ENCODE measurements around the gene CAMK2G.

The CAMK2G gene

GRCh38 chr10:73867871-73868631 lies 6.3 kb downstream of the CAMK2G start:
- H3K4me3 ChIP-seq (ENCODE audit: low read length) = no peak overlapping the region
- DNase-seq (ENCODE audit: low read depth, low spot score) = no peak

- no peak overlapping the region for H3K4me3 ChIP-seq (ENCODE audit: low read length)
- DNase-seq (ENCODE audit: low read depth, low spot score) = no peak
Observed at GRCh38 chr10:73867126-73867807, 7.1 kb downstream of the CAMK2G start.

GRCh38 chr10:73866621-73867020 lies 7.7 kb downstream of the CAMK2G start:
- no peak overlapping the region for H3K4me3 ChIP-seq (ENCODE audit: low read length)
- DNase-seq (ENCODE audit: low read depth, low spot score) = no peak

GRCh38 chr10:73865459-73866442 lies 8.6 kb downstream of the CAMK2G start:
- peak; percentile 76 for DNase-seq (ENCODE audit: low read depth, low spot score)
- peak overlapping the region; percentile 47 for H3K4me3 ChIP-seq (ENCODE audit: low read length)

- no peak for DNase-seq (ENCODE audit: low read depth, low spot score)
- H3K4me3 ChIP-seq (ENCODE audit: low read length) = peak overlapping the region; percentile 47; the same call in 1 of the 2 replicates
Observed at GRCh38 chr10:73865107-73865458, 9.3 kb downstream of the CAMK2G start.

- no peak for DNase-seq (ENCODE audit: low read depth, low spot score)
- H3K4me3 ChIP-seq (ENCODE audit: low read length) = no peak overlapping the region
Observed at GRCh38 chr10:73864229-73864628, 10.1 kb downstream of the CAMK2G start.

- H3K4me3 ChIP-seq (ENCODE audit: low read length) = no peak overlapping the region
- DNase-seq (ENCODE audit: low read depth, low spot score) = no peak
Observed at GRCh38 chr10:73863039-73863817, 11.1 kb downstream of the CAMK2G start.

GRCh38 chr10:73862011-73862410 lies 12.3 kb downstream of the CAMK2G start:
- no peak for DNase-seq (ENCODE audit: low read depth, low spot score)
- no peak overlapping the region for H3K4me3 ChIP-seq (ENCODE audit: low read length)

- no peak for DNase-seq (ENCODE audit: low read depth, low spot score)
- no peak overlapping the region for H3K4me3 ChIP-seq (ENCODE audit: low read length)
Observed at GRCh38 chr10:73859784-73860491, 14.4 kb downstream of the CAMK2G start.

- DNase-seq (ENCODE audit: low read depth, low spot score) = peak; percentile 39
- no peak overlapping the region for H3K4me3 ChIP-seq (ENCODE audit: low read length)
Observed at GRCh38 chr10:73859428-73859783, 14.9 kb downstream of the CAMK2G start.

- H3K4me3 ChIP-seq (ENCODE audit: low read length) = no peak overlapping the region
- no peak for DNase-seq (ENCODE audit: low read depth, low spot score)
Observed at GRCh38 chr10:73858750-73859427, 15.5 kb downstream of the CAMK2G start.

GRCh38 chr10:73858013-73858708 lies 16.2 kb downstream of the CAMK2G start:
- no peak overlapping the region for H3K4me3 ChIP-seq (ENCODE audit: low read length)
- no peak for DNase-seq (ENCODE audit: low read depth, low spot score)

GRCh38 chr10:73857446-73857845 lies 16.9 kb downstream of the CAMK2G start:
- H3K4me3 ChIP-seq (ENCODE audit: low read length) = no peak overlapping the region

GRCh38 chr10:73856261-73856660 lies 18.1 kb downstream of the CAMK2G start:
- no peak for DNase-seq (ENCODE audit: low read depth, low spot score)

More at GRCh38 chr10:73857446-73857845, 16.9 kb downstream of the CAMK2G start:
- no peak for DNase-seq (ENCODE audit: low read depth, low spot score)

GRCh38 chr10:73855413-73855812 lies 18.9 kb downstream of the CAMK2G start:
- DNase-seq (ENCODE audit: low read depth, low spot score) = no peak
- no peak overlapping the region for H3K4me3 ChIP-seq (ENCODE audit: low read length)

More at GRCh38 chr10:73856261-73856660, 18.1 kb downstream of the CAMK2G start:
- H3K4me3 ChIP-seq (ENCODE audit: low read length) = no peak overlapping the region

- no peak overlapping the region for H3K4me3 ChIP-seq (ENCODE audit: low read length)
- DNase-seq (ENCODE audit: low read depth, low spot score) = no peak
Observed at GRCh38 chr10:73854310-73854709, 20.0 kb downstream of the CAMK2G start.

- no peak overlapping the region for H3K4me3 ChIP-seq (ENCODE audit: low read length)
- no peak for DNase-seq (ENCODE audit: low read depth, low spot score)
Observed at GRCh38 chr10:73853196-73853595, 21.2 kb downstream of the CAMK2G start.

All from Jurkat, Clone E6-1 (cell line).